H1 (cell line): ENCODE measurements around the gene ARID5B. TPM values are rescaled to one million over a fixed set of nuclear protein-coding genes. Genes with fewer than 3 reads are reported as not detected.

ENCODE experiments used
- CTCF ChIA-PET: fragments of 300-600 bp; sonication (Branson Sonifier 250); formaldehyde crosslinking; loops from one replicate; lab custom pipeline; 2021; ENCODE audit not compliant: partially characterized antibody; lab: Charles Lee
- POLR2A ChIA-PET: fragments of 300-600 bp; sonication (Branson Sonifier 250); formaldehyde crosslinking; loops from one replicate; lab custom pipeline; 2021; ENCODE audit warnings: inconsistent platforms; ENCODE audit not compliant: partially characterized antibody; lab: Charles Lee
- DNase-seq, 2 experiments: peaks; one replicate each; pipeline versions ENCODE4 v3.0.0 to v3.0.0-alpha.2; 2010 to 2022; ENCODE audit warnings: low spot score in 2 of 2, low read depth in 1 of 2, mixed read lengths in 1 of 2
- FAIRE-seq: peaks from 2 replicates; lab custom pipeline; 2011; peaks lifted over from hg19 to GRCh38; lab: Jason Lieb, UNC
- H2AFZ ChIP-seq: 2 replicates; pipeline ENCODE4 v1.8.1; 2012; ENCODE audit warnings: low read length, inconsistent platforms
- H2AK5ac ChIP-seq: 2 replicates; pipeline ENCODE4 v1.6.1; 2013; ENCODE audit warnings: low read depth, low read length
- H2BK120ac ChIP-seq: replicated peaks from 2 replicates; pipeline ENCODE3; 2013; ENCODE audit warnings: low read depth, low read length, inconsistent platforms
- H2BK12ac ChIP-seq: 2 replicates; pipeline ENCODE4 v1.6.1; 2013; ENCODE audit warnings: low read depth, low read length
- H2BK15ac ChIP-seq: 2 replicates; pipeline ENCODE4 v1.6.1; 2013; ENCODE audit warnings: low read length
- H2BK20ac ChIP-seq: 2 replicates; pipeline ENCODE4 v1.6.1; 2013; ENCODE audit warnings: low read length
- H2BK5ac ChIP-seq: 2 replicates; pipeline ENCODE4 v1.6.1; 2013; ENCODE audit warnings: low read depth, low read length
- H3K14ac ChIP-seq: 2 replicates; pipeline ENCODE4 v1.6.1; 2013; ENCODE audit warnings: inconsistent platforms; ENCODE audit not compliant: insufficient read length
- H3K18ac ChIP-seq: 2 replicates; pipeline ENCODE4 v1.6.1; 2013; ENCODE audit warnings: low read length; ENCODE audit errors: extremely low read depth
- H3K23ac ChIP-seq: 2 replicates; pipeline ENCODE4 v1.6.1; 2013; ENCODE audit warnings: inconsistent platforms; ENCODE audit not compliant: insufficient read length
- H3K23me2 ChIP-seq: 2 replicates; pipeline ENCODE4 v1.6.1; 2013; ENCODE audit warnings: low read depth, low read length
- H3K27ac ChIP-seq: 2 replicates; pipeline ENCODE4 v1.6.1; 2011; ENCODE audit warnings: low read depth, low read length, inconsistent platforms
- H3K27me3 ChIP-seq, 4 experiments: replicated peaks in 1 of 4; 1 replicate in 1 of 4; 2 replicates in 3 of 4; pipeline versions ENCODE4 v1.6.1 to v1.8.1; 2011 to 2013; ENCODE audit warnings: low read length in 3 of 4, mild to moderate bottlenecking in 3 of 4, inconsistent platforms in 2 of 4, mixed read lengths in 2 of 4, moderate library complexity in 1 of 4; ENCODE audit not compliant: control insufficient read depth in 3 of 4, insufficient read depth in 3 of 4; ENCODE audit errors: extremely low read depth in 1 of 4
- H3K36me3 ChIP-seq, 4 experiments: 2 replicates each; pipeline versions ENCODE4 v1.6.1 to v1.8.1; 2011 to 2013; ENCODE audit warnings: mild to moderate bottlenecking in 4 of 4, low read length in 3 of 4, moderate library complexity in 2 of 4, control low read depth in 1 of 4, inconsistent platforms in 1 of 4; ENCODE audit not compliant: insufficient read depth in 4 of 4, control insufficient read depth in 2 of 4
- H3K4ac ChIP-seq: replicated peaks from 2 replicates; pipeline ENCODE3; 2013; ENCODE audit warnings: low read length, low read depth, mixed read lengths, inconsistent platforms; ENCODE audit not compliant: insufficient read length
- H3K4me1 ChIP-seq, 4 experiments: replicated peaks in 1 of 4; 1 replicate in 1 of 4; 2 replicates in 3 of 4; pipeline versions ENCODE4 v1.6.1 to v1.8.1; 2011 to 2013; ENCODE audit warnings: low read length in 3 of 4, inconsistent platforms in 2 of 4, mixed read lengths in 1 of 4; ENCODE audit not compliant: insufficient read depth in 4 of 4, control insufficient read depth in 3 of 4
- H3K4me2 ChIP-seq, 2 experiments: 2 replicates each; pipeline versions ENCODE4 v1.6.1 to v1.8.1; 2011 to 2013; ENCODE audit warnings: low read depth in 2 of 2, low read length in 2 of 2, control low read depth in 1 of 2, inconsistent platforms in 1 of 2, mild to moderate bottlenecking in 1 of 2; ENCODE audit not compliant: insufficient read depth in 1 of 2
- H3K4me3 ChIP-seq, 4 experiments: fragments of 200-600, 300-600 bp in 1 of 4; sonication (generic), shearing (Covaris generic), sonication (Bioruptor Twin) in 1 of 4; 2 replicates each; pipeline versions ENCODE4 v1.5.1 to v1.8.1; 2011 to 2016; ENCODE audit warnings: low read length in 4 of 4, low read depth in 3 of 4, control low read depth in 2 of 4, inconsistent platforms in 2 of 4, mild to moderate bottlenecking in 2 of 4, mixed read lengths in 1 of 4, moderate library complexity in 1 of 4; ENCODE audit not compliant: insufficient read depth in 2 of 4; ENCODE audit errors: extremely low read depth in 1 of 4
- H3K56ac ChIP-seq: replicated peaks from 2 replicates; pipeline ENCODE3; 2013; ENCODE audit warnings: low read depth, mild to moderate bottlenecking, mixed read lengths, low read length, inconsistent platforms; ENCODE audit not compliant: insufficient read length
- H3K79me1 ChIP-seq: 2 replicates; pipeline ENCODE4 v1.6.1; 2013; ENCODE audit warnings: low read depth, low read length, control low read depth
- H3K79me2 ChIP-seq, 2 experiments: 2 replicates each; pipeline versions ENCODE4 v1.6.1 to v1.8.1; 2012 to 2013; ENCODE audit warnings: low read length in 2 of 2, mild to moderate bottlenecking in 2 of 2, inconsistent platforms in 1 of 2; ENCODE audit not compliant: insufficient read depth in 2 of 2, control insufficient read depth in 1 of 2
- H3K9ac ChIP-seq, 4 experiments: replicated peaks in 1 of 4; 1 replicate in 1 of 4; 2 replicates in 3 of 4; pipeline versions ENCODE4 v1.6.1 to v1.8.1; 2011 to 2013; ENCODE audit warnings: low read depth in 3 of 4, low read length in 3 of 4, control low read depth in 2 of 4, mild to moderate bottlenecking in 2 of 4, moderate library complexity in 2 of 4, inconsistent platforms in 1 of 4; ENCODE audit errors: extremely low read depth in 1 of 4
- H3K9me3 ChIP-seq, 2 experiments: 2 replicates each; pipeline versions ENCODE4 v1.6.1 to v1.8.1; 2012 to 2013; ENCODE audit warnings: mild to moderate bottlenecking in 2 of 2, moderate library complexity in 2 of 2, control low read depth in 1 of 2, inconsistent platforms in 1 of 2, low read depth in 1 of 2, low read length in 1 of 2, mixed read lengths in 1 of 2; ENCODE audit not compliant: insufficient read depth in 2 of 2
- H4K20me1 ChIP-seq, 2 experiments: replicated peaks in 1 of 2; 2 replicates each; pipeline versions ENCODE3 to v1.8.1; 2011 to 2013; ENCODE audit warnings: inconsistent platforms in 2 of 2, low read length in 2 of 2, mild to moderate bottlenecking in 1 of 2; ENCODE audit not compliant: insufficient read depth in 2 of 2, control insufficient read depth in 1 of 2
- H4K5ac ChIP-seq: 2 replicates; pipeline ENCODE4 v1.6.1; 2013; ENCODE audit warnings: low read length, low read depth, mixed read lengths, inconsistent platforms; ENCODE audit not compliant: insufficient read length
- H4K8ac ChIP-seq: 2 replicates; pipeline ENCODE4 v1.8.0; 2013; ENCODE audit warnings: mild to moderate bottlenecking, moderate library complexity, low read length, inconsistent platforms; ENCODE audit not compliant: insufficient read depth; ENCODE audit errors: extremely low read depth
- H4K91ac ChIP-seq: replicated peaks from 2 replicates; pipeline ENCODE3; 2013; ENCODE audit warnings: low read length, mixed read lengths, inconsistent platforms; ENCODE audit not compliant: insufficient read length
- RFX5 ChIP-seq: IDR thresholded peaks from 2 replicates; pipeline ENCODE4 v1.6.1; 2011; ENCODE audit warnings: low read depth, low read length, improper control_type of control experiment, borderline replicate concordance
- WGBS, 2 experiments: shearing (Covaris generic) in 1 of 2; methylation state at CpG; one replicate each; pipeline versions ENCODE4 v1.1.6 to v1.1.7; 2013 to 2015; ENCODE audit warnings: low lambda C conversion rate in 2 of 2, mixed read lengths in 2 of 2, inconsistent platforms in 1 of 2, low coverage in 1 of 2, missing lambda C conversion rate in 1 of 2; ENCODE audit not compliant: insufficient replicate concordance in 2 of 2, insufficient coverage in 1 of 2, insufficient read length in 1 of 2; ENCODE audit errors: extremely low coverage in 1 of 2, missing lambda C conversion rate in 1 of 2; 5-methylcytosine and 5-hydroxymethylcytosine counted together
- polyA plus RNA-seq, 7 experiments: library from polyadenylated mRNA; depleted of rRNA in 3 of 7; stranded (reverse) in 5 of 7; unstranded in 2 of 7; fragments of >200 nt in 5 of 7; fragments of 200-250 nt in 2 of 7; gene quantifications; 1 replicate in 5 of 7; 2 replicates in 1 of 7; 4 replicates in 1 of 7; pipeline versions ENCODE4 v1.2.1 to v1.2.3, GENCODE V29; 2011 to 2013; ENCODE audit warnings: missing spikeins in 2 of 7, mixed read lengths in 2 of 7
- total RNA-seq: library from RNA; stranded (reverse); fragmentation: NEBNext Ultra II Directional; extraction: Animal tissue kit (Norgen Biotek cat#: 25700); gene quantifications from 2 replicates; pipeline ENCODE4 v1.2.1, GENCODE V29; 2021

ARID5B gene
- total and polyA plus RNA-seq, 2 of the 8 experiments (the other 6 are each of a cell fraction or from before 2014, with no cell fraction given) = 0.21 to 1.1 TPM

DNA sequence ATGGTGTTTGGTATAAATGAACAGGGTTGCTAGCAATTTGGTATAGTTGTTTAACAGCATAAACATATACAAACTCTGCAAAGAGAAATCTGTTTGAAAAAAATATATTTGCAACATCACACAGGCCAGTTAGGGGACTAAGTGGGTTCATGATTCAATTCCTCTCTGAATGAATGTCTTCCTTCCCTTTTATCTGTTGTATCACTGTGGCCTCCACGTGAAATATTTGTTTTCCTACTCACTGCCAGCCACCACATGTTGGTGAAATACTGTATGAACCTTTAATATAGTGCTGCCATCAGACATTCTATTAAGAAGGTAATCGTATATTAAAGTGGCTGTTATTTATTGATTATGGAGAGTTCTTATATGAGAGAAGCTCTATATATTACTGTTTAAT is 157.0 kb downstream of the ARID5B start:
- CTCF ChIA-PET = interaction anchor here (0.8 to 1.2 kb wide), 2 partner anchors 11 to 77 kb away, joined by 3 read pairs; no protein-coding TSS in a partner anchor
- Histone ChIP-seq H3K79me2 (no peaks in the 10 kb centered on the region), H3K79me1 (no peaks in the 10 kb centered on the region), H3K27me3 (no peaks in the 10 kb centered on the region), H4K5ac (no peak overlapping the region), H3K23me2 (no peaks in the 10 kb centered on the region; the same call in 1 of the 2 replicates), H3K14ac (no peak overlapping the region), H2AFZ (no peak overlapping the region), H3K27ac (no peak overlapping the region), H4K8ac (no peak overlapping the region), H3K4me2 (no peak overlapping the region), H4K20me1 (no peaks in the 10 kb centered on the region), H3K18ac (no peak overlapping the region), H2BK20ac (no peak overlapping the region), H2BK5ac (no peak overlapping the region), H2BK120ac (no peak overlapping the region), H3K4me1 (no peaks in the 10 kb centered on the region), H3K4ac (no peak overlapping the region), H3K56ac (no peak overlapping the region), H3K23ac (no peak overlapping the region), H2AK5ac (no peak overlapping the region), H2BK15ac (no peak overlapping the region), H3K4me3 (no peak overlapping the region), H3K36me3 (no peaks in the 10 kb centered on the region), H3K9me3 (no peaks in the 10 kb centered on the region), H4K91ac (no peak overlapping the region), H2BK12ac (no peak overlapping the region), H3K9ac (no peak overlapping the region)
- POLR2A ChIA-PET = no interaction called here
- WGBS, 2 experiments = 90% methylated on average over 2 of the region's 2 CpGs; no CpG with 5 or more reads in 1 of the 2 experiments
- DNase-seq = no peak
- TF ChIP-seq RFX5 = no peak
- FAIRE-seq = no peak
